Gastrocnemius medialis (tissue), 4 donors: ENCODE measurements around the gene UBALD2.

ENCODE experiments used
- POLR2A ChIP-seq, 2 donors: fragments of 450-650 bp; IDR thresholded peaks; one replicate each; pipeline ENCODE4 v1.6.1; 2017; ENCODE audit warnings: antibody characterized with exemption in 2 of 2, mild to moderate bottlenecking in 2 of 2, moderate library complexity in 2 of 2
- TF ChIP-seq, protein P1 (sequence below), 5 experiments: fragments of 450-650 bp in 3 of 5; fragments of 200-600 bp in 2 of 5; sonication (generic) in 2 of 5; IDR thresholded peaks in 4 of 5; conservative IDR thresholded peaks in 1 of 5; 1 replicate in 4 of 5; 2 replicates in 1 of 5; pipeline ENCODE4 v1.5.1; 2016 to 2019; ENCODE audit warnings: antibody characterized with exemption in 5 of 5, mild to moderate bottlenecking in 3 of 5, moderate library complexity in 3 of 5

DNA sequence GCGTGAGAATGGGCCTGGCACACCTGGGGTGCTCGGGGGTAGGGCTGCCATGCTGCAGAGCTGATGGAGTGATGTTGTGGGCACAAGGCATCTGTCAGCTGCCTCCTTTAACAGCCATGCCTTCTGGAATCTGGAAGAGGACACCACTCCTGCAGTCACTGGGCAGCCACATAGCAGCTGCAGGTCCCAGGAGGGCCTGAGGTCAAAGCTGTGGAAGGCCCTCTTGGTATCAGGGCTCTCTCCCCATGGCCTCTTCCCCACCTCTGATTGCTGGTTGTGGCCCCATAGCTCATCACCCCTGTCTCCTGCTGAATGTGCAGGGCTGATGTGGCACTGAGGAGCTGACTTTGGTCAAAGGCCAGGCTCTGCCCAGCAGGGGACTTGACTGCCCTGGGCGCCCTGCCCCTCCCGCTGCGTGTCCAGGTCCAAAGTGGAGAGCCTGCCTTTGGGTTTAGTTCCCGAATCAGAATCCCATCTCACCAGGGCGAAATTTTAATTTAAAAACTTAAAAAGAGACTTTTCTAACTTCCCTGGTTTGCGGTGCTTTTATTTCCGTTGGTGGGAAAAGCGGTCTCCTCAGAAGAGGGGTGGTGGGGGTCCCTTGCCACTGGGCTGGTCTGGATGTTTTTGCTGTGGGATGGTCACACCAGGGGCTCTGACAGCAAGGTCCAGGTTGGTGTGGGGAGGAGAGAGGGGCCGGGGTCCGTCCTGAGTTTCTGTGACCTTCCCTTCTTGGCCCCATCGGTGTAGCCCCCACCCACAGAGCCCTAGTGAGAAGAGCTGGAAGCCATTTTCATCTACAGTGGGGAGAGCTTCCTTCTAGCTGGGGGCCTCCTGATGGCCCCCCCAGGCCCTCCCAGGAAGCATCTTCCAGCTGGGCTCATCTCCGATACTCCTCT lies 5.9 kb downstream of the UBALD2 start:
- TF ChIP-seq, protein P1, sequence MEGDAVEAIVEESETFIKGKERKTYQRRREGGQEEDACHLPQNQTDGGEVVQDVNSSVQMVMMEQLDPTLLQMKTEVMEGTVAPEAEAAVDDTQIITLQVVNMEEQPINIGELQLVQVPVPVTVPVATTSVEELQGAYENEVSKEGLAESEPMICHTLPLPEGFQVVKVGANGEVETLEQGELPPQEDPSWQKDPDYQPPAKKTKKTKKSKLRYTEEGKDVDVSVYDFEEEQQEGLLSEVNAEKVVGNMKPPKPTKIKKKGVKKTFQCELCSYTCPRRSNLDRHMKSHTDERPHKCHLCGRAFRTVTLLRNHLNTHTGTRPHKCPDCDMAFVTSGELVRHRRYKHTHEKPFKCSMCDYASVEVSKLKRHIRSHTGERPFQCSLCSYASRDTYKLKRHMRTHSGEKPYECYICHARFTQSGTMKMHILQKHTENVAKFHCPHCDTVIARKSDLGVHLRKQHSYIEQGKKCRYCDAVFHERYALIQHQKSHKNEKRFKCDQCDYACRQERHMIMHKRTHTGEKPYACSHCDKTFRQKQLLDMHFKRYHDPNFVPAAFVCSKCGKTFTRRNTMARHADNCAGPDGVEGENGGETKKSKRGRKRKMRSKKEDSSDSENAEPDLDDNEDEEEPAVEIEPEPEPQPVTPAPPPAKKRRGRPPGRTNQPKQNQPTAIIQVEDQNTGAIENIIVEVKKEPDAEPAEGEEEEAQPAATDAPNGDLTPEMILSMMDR (IDR thresholded peaks at IDR 0.05 in 4 of 5, conservative IDR thresholded peaks at IDR 0.05 in 1 of 5) = no peak
- peak; percentile 40 to 45 for TF ChIP-seq POLR2A (IDR thresholded peaks at IDR 0.05)
